GM23338 (cell line): Measurements from ENCODE around the gene COQ8B. TPM values are rescaled to one million over a fixed set of nuclear protein-coding genes. Genes with fewer than 3 reads are reported as not detected.

Experiments used
- ATAC-seq: fragments of 200-7000 bp; cut with Tn5 transposase; 3 replicates; pipeline ENCODE4 v1.9.1; 2020
- DNase-seq: peaks from one replicate; pipeline ENCODE4 v3.0.0-alpha.2; 2015; ENCODE audit warnings: low spot score
- H2AFZ ChIP-seq: fragments of 200-600 bp; sonication (generic); 2 replicates; pipeline ENCODE4 v1.8.0; 2016; ENCODE audit warnings: antibody characterized with exemption, mild to moderate bottlenecking, moderate library complexity
- H3F3A ChIP-seq: fragments of 200-600 bp; sonication (generic); replicated peaks from 2 replicates; pipeline ENCODE4 v1.8.0; 2017; ENCODE audit warnings: antibody characterized with exemption, mixed run types, low read depth
- H3K27ac ChIP-seq: fragments of 200-600 bp; sonication (generic); 2 replicates; pipeline ENCODE4 v1.6.1; 2016; ENCODE audit warnings: low read depth
- H3K27me3 ChIP-seq: fragments of 200-600 bp; sonication (generic); 2 replicates; pipeline ENCODE4 v1.8.0; 2016; ENCODE audit warnings: mild to moderate bottlenecking, mixed run types, moderate library complexity; ENCODE audit not compliant: insufficient read depth
- H3K36me3 ChIP-seq: fragments of 200-600 bp; sonication (generic); 2 replicates; pipeline ENCODE4 v1.8.0; 2016; ENCODE audit warnings: mild to moderate bottlenecking; ENCODE audit not compliant: insufficient read depth
- H3K4me1 ChIP-seq: fragments of 200-600 bp; sonication (generic); 2 replicates; pipeline ENCODE4 v1.8.0; 2016; ENCODE audit warnings: mild to moderate bottlenecking, moderate library complexity; ENCODE audit not compliant: insufficient read depth
- H3K4me2 ChIP-seq: fragments of 200-600 bp; sonication (generic); 2 replicates; pipeline ENCODE4 v1.7.1; 2017; ENCODE audit warnings: mixed run types
- H3K4me3 ChIP-seq: fragments of 200-600 bp; sonication (generic); 2 replicates; pipeline ENCODE4 v1.6.1; 2016; ENCODE audit warnings: mixed run types
- H3K79me2 ChIP-seq: fragments of 200-600 bp; sonication (generic); replicated peaks from 2 replicates; pipeline ENCODE4 v1.8.0; 2017; ENCODE audit warnings: mild to moderate bottlenecking; ENCODE audit not compliant: insufficient read depth
- H3K9me2 ChIP-seq: fragments of 200-600 bp; sonication (generic); 2 replicates; pipeline ENCODE4 v1.8.0; 2017; ENCODE audit not compliant: insufficient read depth
- H4K20me1 ChIP-seq: fragments of 200-600 bp; sonication (generic); replicated peaks from 2 replicates; pipeline ENCODE4 v1.8.0; 2017; ENCODE audit warnings: mild to moderate bottlenecking; ENCODE audit not compliant: insufficient read depth
- H3K27ac Mint-ChIP-seq: 2 replicates; pipeline ENCODE4 v1.8.0; 2020; ENCODE audit warnings: inconsistent platforms, mild to moderate bottlenecking, moderate library complexity, mixed read lengths
- H3K27me3 Mint-ChIP-seq: 3 replicates; pipeline ENCODE4 v1.8.0; 2022; ENCODE audit warnings: low read depth, mild to moderate bottlenecking, moderate library complexity, mixed read lengths, inconsistent platforms; ENCODE audit not compliant: insufficient read depth, poor library complexity
- H3K36me3 Mint-ChIP-seq: 3 replicates; pipeline ENCODE4 v1.8.0; 2021; ENCODE audit warnings: low read depth, mild to moderate bottlenecking, inconsistent platforms, moderate library complexity, mixed read lengths
- H3K4me1 Mint-ChIP-seq: 3 replicates; pipeline ENCODE4 v1.8.0; 2020; ENCODE audit warnings: mild to moderate bottlenecking, inconsistent platforms, mixed read lengths
- H3K4me3 Mint-ChIP-seq: 3 replicates; pipeline ENCODE4 v1.8.0; 2021; ENCODE audit warnings: moderate library complexity, mild to moderate bottlenecking, inconsistent platforms, mixed read lengths
- H3K9me3 Mint-ChIP-seq: 3 replicates; pipeline ENCODE4 v1.8.0; 2020; ENCODE audit warnings: moderate library complexity, mild to moderate bottlenecking, inconsistent platforms, mixed read lengths
- CREB1 ChIP-seq: fragments of 250-450 bp; sonication (Bioruptor Pico); IDR thresholded peaks from 2 replicates; pipeline ENCODE4 v1.5.0; 2020; ENCODE audit warnings: low read depth, mild to moderate bottlenecking, moderate library complexity
- ETS1 ChIP-seq: IDR thresholded peaks from 2 replicates; pipeline ENCODE4 v1.6.1; 2016; ENCODE audit warnings: antibody characterized with exemption
- EZH2 ChIP-seq: fragments of 200-600 bp; sonication (generic); IDR thresholded peaks from one replicate; pipeline ENCODE4 v1.8.0; 2017; ENCODE audit warnings: antibody characterized with exemption, mild to moderate bottlenecking, low read depth; ENCODE audit not compliant: unreplicated experiment
- EZH2phosphoT487 ChIP-seq: fragments of 200-600 bp; sonication (generic); IDR thresholded peaks from one replicate; pipeline ENCODE4 v1.8.1; 2018; ENCODE audit warnings: antibody characterized with exemption; ENCODE audit not compliant: unreplicated experiment
- JUNB ChIP-seq: IDR thresholded peaks from one replicate; pipeline ENCODE4 v1.6.1; 2016; ENCODE audit warnings: antibody characterized with exemption; ENCODE audit not compliant: unreplicated experiment
- NANOG ChIP-seq: IDR thresholded peaks from 2 replicates; pipeline ENCODE4 v1.6.1; 2016; ENCODE audit warnings: antibody characterized with exemption, borderline replicate concordance
- POLR2AphosphoS5 ChIP-seq: IDR thresholded peaks from 2 replicates; pipeline ENCODE4 v1.6.1; 2016; ENCODE audit warnings: antibody characterized with exemption, low read depth
- STAT1 ChIP-seq: IDR thresholded peaks from one replicate; pipeline ENCODE4 v1.6.1; 2016; ENCODE audit warnings: antibody characterized with exemption; ENCODE audit not compliant: unreplicated experiment
- ZNF114 ChIP-seq: fragments of 250-450 bp; sonication (Bioruptor Pico); IDR thresholded peaks from 2 replicates; pipeline ENCODE4 v1.5.0; 2020; ENCODE audit warnings: mild to moderate bottlenecking, moderate library complexity
- ZNF331 ChIP-seq: fragments of 250-450 bp; sonication (Bioruptor Pico); IDR thresholded peaks from 2 replicates; pipeline ENCODE4 v1.5.0; 2020; ENCODE audit warnings: low read depth, mild to moderate bottlenecking, moderate library complexity
- polyA plus RNA-seq: library from polyadenylated mRNA; unstranded; fragments of >200 nt; fragmentation: Nextera tagmentation; extraction: Ambion mirVana; gene quantifications from 2 replicates; pipeline ENCODE4 v1.2.1, GENCODE V29; 2016
- total RNA-seq: library from RNA; depleted of rRNA; stranded (reverse); fragments of >200 nt; shearing (Covaris generic); gene quantifications from 2 replicates; pipeline ENCODE4 v1.2.3, GENCODE V29; 2014
- TF ChIP-seq, protein P1 (sequence below), 2 experiments: fragments of 200-600 bp in 1 of 2; sonication (generic) in 1 of 2; conservative IDR thresholded peaks; 2 replicates each; pipeline versions ENCODE4 v1.5.1 to v1.6.1; 2016 to 2017; ENCODE audit warnings: antibody characterized with exemption in 2 of 2, low read depth in 2 of 2, mild to moderate bottlenecking in 2 of 2, moderate library complexity in 1 of 2
- TF ChIP-seq, protein P2 (sequence below): fragments of 250-450 bp; sonication (Bioruptor Pico); IDR thresholded peaks from 2 replicates; pipeline ENCODE4 v1.5.0; 2020; ENCODE audit warnings: mild to moderate bottlenecking, moderate library complexity
- TF ChIP-seq, protein P3 (sequence below): IDR thresholded peaks from one replicate; pipeline ENCODE4 v1.6.1; 2018; ENCODE audit warnings: antibody characterized with exemption; ENCODE audit not compliant: unreplicated experiment

The COQ8B gene
- total and polyA plus RNA-seq, 2 experiments from 2014 or later = 13.9 to 59.6 TPM

DNA sequence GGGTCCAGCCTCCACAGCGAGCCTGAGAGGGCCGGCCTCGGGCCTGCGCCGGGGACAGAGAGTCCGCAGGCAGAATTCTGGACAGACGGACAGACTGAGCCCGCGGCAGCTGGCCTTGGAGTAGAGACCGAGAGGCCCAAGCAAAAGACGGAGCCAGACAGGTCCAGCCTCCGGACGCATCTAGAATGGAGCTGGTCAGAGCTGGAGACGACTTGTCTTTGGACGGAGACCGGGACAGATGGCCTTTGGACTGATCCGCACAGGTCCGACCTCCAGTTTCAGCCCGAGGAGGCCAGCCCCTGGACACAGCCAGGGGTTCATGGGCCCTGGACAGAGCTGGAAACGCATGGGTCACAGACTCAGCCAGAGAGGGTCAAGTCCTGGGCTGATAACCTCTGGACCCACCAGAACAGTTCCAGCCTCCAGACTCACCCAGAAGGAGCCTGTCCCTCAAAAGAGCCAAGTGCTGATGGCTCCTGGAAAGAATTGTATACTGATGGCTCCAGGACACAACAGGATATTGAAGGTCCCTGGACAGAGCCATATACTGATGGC lies 716 bp upstream of the COQ8B start:
- Histone ChIP-seq H3F3A (peaks cover 15% of the 10 kb centered on the region; the same call in 1 of the 2 replicates), H4K20me1 (peaks cover 10% of the 10 kb centered on the region; the same call in 1 of the 2 replicates), H3K27ac (peak overlapping the region; percentile 83; the same call in 1 of the 2 replicates), H3K4me2 (peak overlapping the region; percentile 96), H3K27me3 (no peaks in the 10 kb centered on the region), H3K79me2 (peaks cover 38% of the 10 kb centered on the region), H3K9me2 (no peaks in the 10 kb centered on the region), H3K36me3 (peaks cover 6% of the 10 kb centered on the region; the same call in 1 of the 2 replicates), H3K4me1 (peaks cover 22% of the 10 kb centered on the region), H2AFZ (peak overlapping the region; percentile 78), H3K4me3 (peak overlapping the region; percentile 99)
- H3K27ac Mint-ChIP-seq = peak overlapping the region; percentile 83; the same call in 1 of the 2 replicates
- DNase-seq = no peak
- TF ChIP-seq NANOG (no peak), ZNF114 (CRISPR knock-in tag) (no peak), ZNF331 (CRISPR knock-in tag) (no peak), ETS1 (no peak), CREB1 (CRISPR knock-in tag) (no peak), EZH2 (no peak), STAT1 (no peak), POLR2AphosphoS5 (no peak), EZH2phosphoT487 (no peak), JUNB (no peak)
- TF ChIP-seq, protein P1, sequence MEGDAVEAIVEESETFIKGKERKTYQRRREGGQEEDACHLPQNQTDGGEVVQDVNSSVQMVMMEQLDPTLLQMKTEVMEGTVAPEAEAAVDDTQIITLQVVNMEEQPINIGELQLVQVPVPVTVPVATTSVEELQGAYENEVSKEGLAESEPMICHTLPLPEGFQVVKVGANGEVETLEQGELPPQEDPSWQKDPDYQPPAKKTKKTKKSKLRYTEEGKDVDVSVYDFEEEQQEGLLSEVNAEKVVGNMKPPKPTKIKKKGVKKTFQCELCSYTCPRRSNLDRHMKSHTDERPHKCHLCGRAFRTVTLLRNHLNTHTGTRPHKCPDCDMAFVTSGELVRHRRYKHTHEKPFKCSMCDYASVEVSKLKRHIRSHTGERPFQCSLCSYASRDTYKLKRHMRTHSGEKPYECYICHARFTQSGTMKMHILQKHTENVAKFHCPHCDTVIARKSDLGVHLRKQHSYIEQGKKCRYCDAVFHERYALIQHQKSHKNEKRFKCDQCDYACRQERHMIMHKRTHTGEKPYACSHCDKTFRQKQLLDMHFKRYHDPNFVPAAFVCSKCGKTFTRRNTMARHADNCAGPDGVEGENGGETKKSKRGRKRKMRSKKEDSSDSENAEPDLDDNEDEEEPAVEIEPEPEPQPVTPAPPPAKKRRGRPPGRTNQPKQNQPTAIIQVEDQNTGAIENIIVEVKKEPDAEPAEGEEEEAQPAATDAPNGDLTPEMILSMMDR (conservative IDR thresholded peaks at IDR 0.05; ENCODE audit: low read depth in 2 of 2) = no peak
- TF ChIP-seq, protein P2, sequence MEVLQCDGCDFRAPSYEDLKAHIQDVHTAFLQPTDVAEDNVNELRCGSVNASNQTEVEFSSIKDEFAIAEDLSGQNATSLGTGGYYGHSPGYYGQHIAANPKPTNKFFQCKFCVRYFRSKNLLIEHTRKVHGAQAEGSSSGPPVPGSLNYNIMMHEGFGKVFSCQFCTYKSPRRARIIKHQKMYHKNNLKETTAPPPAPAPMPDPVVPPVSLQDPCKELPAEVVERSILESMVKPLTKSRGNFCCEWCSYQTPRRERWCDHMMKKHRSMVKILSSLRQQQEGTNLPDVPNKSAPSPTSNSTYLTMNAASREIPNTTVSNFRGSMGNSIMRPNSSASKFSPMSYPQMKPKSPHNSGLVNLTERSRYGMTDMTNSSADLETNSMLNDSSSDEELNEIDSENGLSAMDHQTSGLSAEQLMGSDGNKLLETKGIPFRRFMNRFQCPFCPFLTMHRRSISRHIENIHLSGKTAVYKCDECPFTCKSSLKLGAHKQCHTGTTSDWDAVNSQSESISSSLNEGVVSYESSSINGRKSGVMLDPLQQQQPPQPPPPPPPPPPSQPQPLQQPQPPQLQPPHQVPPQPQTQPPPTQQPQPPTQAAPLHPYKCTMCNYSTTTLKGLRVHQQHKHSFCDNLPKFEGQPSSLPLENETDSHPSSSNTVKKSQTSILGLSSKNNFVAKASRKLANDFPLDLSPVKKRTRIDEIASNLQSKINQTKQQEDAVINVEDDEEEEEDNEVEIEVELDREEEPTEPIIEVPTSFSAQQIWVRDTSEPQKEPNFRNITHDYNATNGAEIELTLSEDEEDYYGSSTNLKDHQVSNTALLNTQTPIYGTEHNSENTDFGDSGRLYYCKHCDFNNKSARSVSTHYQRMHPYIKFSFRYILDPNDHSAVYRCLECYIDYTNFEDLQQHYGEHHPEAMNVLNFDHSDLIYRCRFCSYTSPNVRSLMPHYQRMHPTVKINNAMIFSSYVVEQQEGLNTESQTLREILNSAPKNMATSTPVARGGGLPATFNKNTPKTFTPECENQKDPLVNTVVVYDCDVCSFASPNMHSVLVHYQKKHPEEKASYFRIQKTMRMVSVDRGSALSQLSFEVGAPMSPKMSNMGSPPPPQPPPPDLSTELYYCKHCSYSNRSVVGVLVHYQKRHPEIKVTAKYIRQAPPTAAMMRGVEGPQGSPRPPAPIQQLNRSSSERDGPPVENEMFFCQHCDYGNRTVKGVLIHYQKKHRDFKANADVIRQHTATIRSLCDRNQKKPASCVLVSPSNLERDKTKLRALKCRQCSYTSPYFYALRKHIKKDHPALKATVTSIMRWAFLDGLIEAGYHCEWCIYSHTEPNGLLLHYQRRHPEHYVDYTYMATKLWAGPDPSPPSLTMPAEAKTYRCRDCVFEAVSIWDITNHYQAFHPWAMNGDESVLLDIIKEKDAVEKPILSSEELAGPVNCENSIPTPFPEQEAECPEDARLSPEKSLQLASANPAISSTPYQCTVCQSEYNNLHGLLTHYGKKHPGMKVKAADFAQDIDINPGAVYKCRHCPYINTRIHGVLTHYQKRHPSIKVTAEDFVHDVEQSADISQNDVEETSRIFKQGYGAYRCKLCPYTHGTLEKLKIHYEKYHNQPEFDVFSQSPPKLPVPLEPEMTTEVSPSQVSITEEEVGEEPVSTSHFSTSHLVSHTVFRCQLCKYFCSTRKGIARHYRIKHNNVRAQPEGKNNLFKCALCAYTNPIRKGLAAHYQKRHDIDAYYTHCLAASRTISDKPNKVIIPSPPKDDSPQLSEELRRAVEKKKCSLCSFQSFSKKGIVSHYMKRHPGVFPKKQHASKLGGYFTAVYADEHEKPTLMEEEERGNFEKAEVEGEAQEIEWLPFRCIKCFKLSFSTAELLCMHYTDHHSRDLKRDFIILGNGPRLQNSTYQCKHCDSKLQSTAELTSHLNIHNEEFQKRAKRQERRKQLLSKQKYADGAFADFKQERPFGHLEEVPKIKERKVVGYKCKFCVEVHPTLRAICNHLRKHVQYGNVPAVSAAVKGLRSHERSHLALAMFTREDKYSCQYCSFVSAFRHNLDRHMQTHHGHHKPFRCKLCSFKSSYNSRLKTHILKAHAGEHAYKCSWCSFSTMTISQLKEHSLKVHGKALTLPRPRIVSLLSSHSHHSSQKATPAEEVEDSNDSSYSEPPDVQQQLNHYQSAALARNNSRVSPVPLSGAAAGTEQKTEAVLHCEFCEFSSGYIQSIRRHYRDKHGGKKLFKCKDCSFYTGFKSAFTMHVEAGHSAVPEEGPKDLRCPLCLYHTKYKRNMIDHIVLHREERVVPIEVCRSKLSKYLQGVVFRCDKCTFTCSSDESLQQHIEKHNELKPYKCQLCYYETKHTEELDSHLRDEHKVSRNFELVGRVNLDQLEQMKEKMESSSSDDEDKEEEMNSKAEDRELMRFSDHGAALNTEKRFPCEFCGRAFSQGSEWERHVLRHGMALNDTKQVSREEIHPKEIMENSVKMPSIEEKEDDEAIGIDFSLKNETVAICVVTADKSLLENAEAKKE (CRISPR knock-in tag) = no peak
- TF ChIP-seq, protein P3, sequence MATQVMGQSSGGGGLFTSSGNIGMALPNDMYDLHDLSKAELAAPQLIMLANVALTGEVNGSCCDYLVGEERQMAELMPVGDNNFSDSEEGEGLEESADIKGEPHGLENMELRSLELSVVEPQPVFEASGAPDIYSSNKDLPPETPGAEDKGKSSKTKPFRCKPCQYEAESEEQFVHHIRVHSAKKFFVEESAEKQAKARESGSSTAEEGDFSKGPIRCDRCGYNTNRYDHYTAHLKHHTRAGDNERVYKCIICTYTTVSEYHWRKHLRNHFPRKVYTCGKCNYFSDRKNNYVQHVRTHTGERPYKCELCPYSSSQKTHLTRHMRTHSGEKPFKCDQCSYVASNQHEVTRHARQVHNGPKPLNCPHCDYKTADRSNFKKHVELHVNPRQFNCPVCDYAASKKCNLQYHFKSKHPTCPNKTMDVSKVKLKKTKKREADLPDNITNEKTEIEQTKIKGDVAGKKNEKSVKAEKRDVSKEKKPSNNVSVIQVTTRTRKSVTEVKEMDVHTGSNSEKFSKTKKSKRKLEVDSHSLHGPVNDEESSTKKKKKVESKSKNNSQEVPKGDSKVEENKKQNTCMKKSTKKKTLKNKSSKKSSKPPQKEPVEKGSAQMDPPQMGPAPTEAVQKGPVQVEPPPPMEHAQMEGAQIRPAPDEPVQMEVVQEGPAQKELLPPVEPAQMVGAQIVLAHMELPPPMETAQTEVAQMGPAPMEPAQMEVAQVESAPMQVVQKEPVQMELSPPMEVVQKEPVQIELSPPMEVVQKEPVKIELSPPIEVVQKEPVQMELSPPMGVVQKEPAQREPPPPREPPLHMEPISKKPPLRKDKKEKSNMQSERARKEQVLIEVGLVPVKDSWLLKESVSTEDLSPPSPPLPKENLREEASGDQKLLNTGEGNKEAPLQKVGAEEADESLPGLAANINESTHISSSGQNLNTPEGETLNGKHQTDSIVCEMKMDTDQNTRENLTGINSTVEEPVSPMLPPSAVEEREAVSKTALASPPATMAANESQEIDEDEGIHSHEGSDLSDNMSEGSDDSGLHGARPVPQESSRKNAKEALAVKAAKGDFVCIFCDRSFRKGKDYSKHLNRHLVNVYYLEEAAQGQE = no peak
- no peak for ATAC-seq
- no peaks in the 10 kb centered on the region for H3K9me3 Mint-ChIP-seq
- H3K36me3 Mint-ChIP-seq = peaks cover 20% of the 10 kb centered on the region
- H3K4me1 Mint-ChIP-seq = peaks cover 25% of the 10 kb centered on the region
- peak overlapping the region; percentile 79 for H3K4me3 Mint-ChIP-seq
- H3K27me3 Mint-ChIP-seq = peaks cover 10% of the 10 kb centered on the region
